ENCODE results near the gene ARHGEF10L.

DNA sequence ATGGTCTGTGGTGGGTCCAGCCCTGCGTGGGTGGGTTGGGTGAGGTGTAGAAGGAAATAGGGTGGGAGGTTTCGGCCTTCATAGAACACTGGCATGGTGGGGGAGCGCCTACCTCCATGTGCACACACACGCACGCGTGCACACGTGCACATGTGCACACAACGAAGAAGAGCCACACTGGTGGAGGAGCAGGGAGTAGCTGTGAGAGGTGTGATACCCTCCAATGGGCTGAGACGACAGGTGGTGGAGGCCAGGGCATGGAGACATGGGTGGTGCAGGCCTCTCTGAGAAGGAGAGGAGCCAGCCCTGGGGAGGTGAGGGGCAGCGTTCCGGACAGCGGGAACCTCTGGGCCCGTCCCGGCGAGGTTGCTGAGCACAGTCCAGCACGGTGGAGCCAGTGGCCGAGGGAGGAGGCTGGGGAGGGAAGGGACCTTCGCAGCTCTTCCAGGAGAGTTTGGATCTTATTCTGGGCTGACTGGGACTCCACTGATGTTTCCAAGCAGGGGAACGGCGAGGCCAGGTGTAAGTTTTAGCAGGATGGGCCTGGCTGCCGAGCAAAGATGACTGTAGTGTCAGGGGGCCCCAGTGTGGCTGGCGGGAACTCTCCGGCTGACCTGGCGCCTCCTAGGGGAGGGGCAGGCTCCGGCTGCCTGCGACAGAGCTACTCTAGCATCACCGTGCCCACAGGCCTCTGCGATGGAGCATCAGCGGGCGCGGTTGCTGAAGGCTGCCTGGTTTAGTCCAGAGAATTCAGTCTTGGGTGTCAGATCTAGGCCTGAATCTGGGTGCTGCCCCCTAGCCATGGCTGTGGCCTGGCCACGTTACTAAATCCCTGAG, 107.2 kb downstream of the ARHGEF10L start:
- TF ChIP-seq, protein P1, sequence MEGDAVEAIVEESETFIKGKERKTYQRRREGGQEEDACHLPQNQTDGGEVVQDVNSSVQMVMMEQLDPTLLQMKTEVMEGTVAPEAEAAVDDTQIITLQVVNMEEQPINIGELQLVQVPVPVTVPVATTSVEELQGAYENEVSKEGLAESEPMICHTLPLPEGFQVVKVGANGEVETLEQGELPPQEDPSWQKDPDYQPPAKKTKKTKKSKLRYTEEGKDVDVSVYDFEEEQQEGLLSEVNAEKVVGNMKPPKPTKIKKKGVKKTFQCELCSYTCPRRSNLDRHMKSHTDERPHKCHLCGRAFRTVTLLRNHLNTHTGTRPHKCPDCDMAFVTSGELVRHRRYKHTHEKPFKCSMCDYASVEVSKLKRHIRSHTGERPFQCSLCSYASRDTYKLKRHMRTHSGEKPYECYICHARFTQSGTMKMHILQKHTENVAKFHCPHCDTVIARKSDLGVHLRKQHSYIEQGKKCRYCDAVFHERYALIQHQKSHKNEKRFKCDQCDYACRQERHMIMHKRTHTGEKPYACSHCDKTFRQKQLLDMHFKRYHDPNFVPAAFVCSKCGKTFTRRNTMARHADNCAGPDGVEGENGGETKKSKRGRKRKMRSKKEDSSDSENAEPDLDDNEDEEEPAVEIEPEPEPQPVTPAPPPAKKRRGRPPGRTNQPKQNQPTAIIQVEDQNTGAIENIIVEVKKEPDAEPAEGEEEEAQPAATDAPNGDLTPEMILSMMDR (IDR thresholded peaks at IDR 0.05), result peak; percentile 9
- TF ChIP-seq EZH2phosphoT487 (IDR thresholded peaks at IDR 0.05), result no peak
- no peak for TF ChIP-seq EZH2 (IDR thresholded peaks at IDR 0.05)

All from neural progenitor cell (in vitro differentiated cells).